OCI-LY3 (cell line): ENCODE results near the gene TVP23C.
"Not testable (repeated sequence)": the region's sequence is repeated elsewhere in the genome, so short reads cannot be mapped to it uniquely, and the experiment has no call there.

Source experiments
- H2AFZ ChIP-seq: fragments of 200-600, 300-600 bp; shearing (Covaris generic); 2 replicates; pipeline ENCODE4 v1.6.0; 2014; ENCODE audit warnings: antibody characterized with exemption, low read depth, low read length
- H3K27ac ChIP-seq: fragments of 200-600, 300-600 bp; sonication (generic); 2 replicates; pipeline ENCODE4 v1.5.1; 2014; ENCODE audit warnings: mild to moderate bottlenecking, low read length, moderate library complexity, mixed read lengths
- H3K27me3 ChIP-seq: fragments of 200-600, 300-600 bp; sonication (generic); 2 replicates; pipeline ENCODE4 v1.6.1; 2014; ENCODE audit warnings: low read depth, low read length, mixed read lengths
- H3K36me3 ChIP-seq: fragments of 200-600, 300-600 bp; sonication (generic); replicated peaks from 2 replicates; pipeline ENCODE3; 2014; ENCODE audit warnings: low read depth, low read length, mixed read lengths
- H3K4me1 ChIP-seq: fragments of 300-600, 200-600 bp; sonication (generic); 2 replicates; pipeline ENCODE4 v1.6.1; 2014; ENCODE audit warnings: low read length, mixed read lengths
- H3K4me2 ChIP-seq: fragments of 200-600, 300-600 bp; sonication (generic); 2 replicates; pipeline ENCODE4 v1.6.1; 2014; ENCODE audit warnings: low read length, mixed read lengths
- H3K4me3 ChIP-seq: fragments of 300-600, 200-600 bp; sonication (generic); 2 replicates; pipeline ENCODE4 v1.5.1; 2014; ENCODE audit warnings: antibody characterized with exemption, mild to moderate bottlenecking, low read length, moderate library complexity
- H3K79me2 ChIP-seq: fragments of 300-600, 200-600 bp; shearing (Covaris generic); 2 replicates; pipeline ENCODE4 v1.6.1; 2014; ENCODE audit warnings: mild to moderate bottlenecking, low read length, mixed read lengths
- H3K9ac ChIP-seq: fragments of 300-600, 200-600 bp; shearing (Covaris generic); 2 replicates; pipeline ENCODE4 v1.6.0; 2014; ENCODE audit warnings: mild to moderate bottlenecking, low read length, moderate library complexity
- H3K9me3 ChIP-seq: fragments of 200-600, 300-600 bp; shearing (Covaris generic); 2 replicates; pipeline ENCODE4 v1.6.1; 2014; ENCODE audit warnings: low read length, mixed read lengths; ENCODE audit not compliant: insufficient read depth
- H4K20me1 ChIP-seq: fragments of 200-600, 300-600 bp; sonication (generic); 2 replicates; pipeline ENCODE4 v1.6.1; 2016; ENCODE audit warnings: low read length, mixed read lengths; ENCODE audit not compliant: insufficient read depth
- EZH2phosphoT487 ChIP-seq: fragments of 200-600 bp; shearing (Covaris generic); IDR thresholded peaks from 2 replicates; pipeline ENCODE4 v1.6.1; 2018; ENCODE audit warnings: antibody characterized with exemption, mixed run types, low read depth
- TF ChIP-seq, protein P1 (sequence below): fragments of 200-600, 300-600 bp; sonication (generic); IDR thresholded peaks from 2 replicates; pipeline ENCODE4 v1.5.1; 2014; ENCODE audit warnings: antibody characterized with exemption, low read length, low read depth

The TVP23C gene

DNA sequence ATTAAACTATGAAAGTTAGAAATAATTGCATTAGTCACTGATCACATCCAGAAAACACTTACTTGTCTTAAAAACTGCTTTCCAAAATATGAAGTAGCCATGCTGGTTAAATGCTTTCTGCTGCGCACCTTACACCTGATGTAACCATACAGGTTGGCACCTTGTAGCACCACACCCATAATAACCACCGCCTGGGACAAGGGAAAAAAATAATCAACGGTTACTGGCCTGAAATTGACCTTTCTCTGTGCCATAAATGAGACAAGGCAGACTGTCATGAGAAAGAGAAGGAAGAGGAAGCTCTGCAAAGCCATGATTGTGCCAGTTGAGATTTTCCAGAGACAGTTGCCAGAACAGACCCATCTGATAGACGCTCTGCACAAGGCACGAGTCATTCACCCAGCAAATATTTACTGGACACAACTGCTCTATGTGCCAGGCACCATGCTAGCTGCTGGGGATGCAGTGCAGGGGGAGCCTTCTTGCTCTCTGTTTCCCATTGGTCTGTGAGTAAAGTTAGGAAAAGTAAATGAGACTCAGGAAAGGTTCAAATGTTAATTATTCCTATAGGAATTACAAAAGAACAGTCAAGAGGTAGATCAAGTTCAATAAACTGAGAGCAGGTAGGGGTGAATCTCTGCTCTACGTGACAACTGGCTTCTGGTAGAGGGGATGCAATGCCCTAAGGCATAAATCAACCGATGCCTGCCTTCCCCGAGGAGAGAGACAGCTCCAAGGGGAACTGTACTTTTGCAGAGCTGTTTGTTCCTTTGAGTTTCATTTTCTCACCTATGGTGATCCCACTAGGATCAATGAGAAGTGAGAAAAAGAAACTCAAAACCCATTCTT lies 22.7 kb downstream of the TVP23C start:
- H3K36me3 ChIP-seq, result not testable (repeated sequence)

DNA sequence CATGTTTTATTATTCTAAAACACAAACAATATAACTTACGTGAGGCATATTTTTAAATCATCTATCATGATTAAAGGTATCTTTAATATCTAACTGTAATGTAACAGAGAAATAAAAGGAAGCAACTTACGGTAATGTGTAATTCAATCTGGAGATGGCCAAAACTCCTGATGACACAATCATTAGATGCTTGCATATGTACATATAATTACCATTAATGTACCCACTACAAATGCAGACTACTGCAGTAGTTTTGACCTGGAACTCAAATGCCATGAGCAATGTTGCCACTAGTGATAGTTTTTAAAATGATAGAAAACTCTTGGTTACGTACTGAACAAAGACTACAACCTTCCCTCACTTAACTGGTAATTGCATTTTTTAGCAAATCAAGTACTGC lies 30.2 kb downstream of the TVP23C start:
- not testable (repeated sequence) for H3K9ac ChIP-seq, H2AFZ ChIP-seq, H4K20me1 ChIP-seq, H3K4me3 ChIP-seq, H3K4me1 ChIP-seq, H3K27me3 ChIP-seq, H3K79me2 ChIP-seq, H3K9me3 ChIP-seq, H3K4me2 ChIP-seq, H3K27ac ChIP-seq, H3K36me3 ChIP-seq

More for the DNA sequence above, 22.7 kb downstream of the TVP23C start:
- H3K4me2 ChIP-seq, H4K20me1 ChIP-seq, H3K9ac ChIP-seq, H3K27ac ChIP-seq, H3K27me3 ChIP-seq, H3K4me3 ChIP-seq, H3K9me3 ChIP-seq, H2AFZ ChIP-seq, H3K79me2 ChIP-seq, H3K4me1 ChIP-seq: not testable (repeated sequence)

DNA sequence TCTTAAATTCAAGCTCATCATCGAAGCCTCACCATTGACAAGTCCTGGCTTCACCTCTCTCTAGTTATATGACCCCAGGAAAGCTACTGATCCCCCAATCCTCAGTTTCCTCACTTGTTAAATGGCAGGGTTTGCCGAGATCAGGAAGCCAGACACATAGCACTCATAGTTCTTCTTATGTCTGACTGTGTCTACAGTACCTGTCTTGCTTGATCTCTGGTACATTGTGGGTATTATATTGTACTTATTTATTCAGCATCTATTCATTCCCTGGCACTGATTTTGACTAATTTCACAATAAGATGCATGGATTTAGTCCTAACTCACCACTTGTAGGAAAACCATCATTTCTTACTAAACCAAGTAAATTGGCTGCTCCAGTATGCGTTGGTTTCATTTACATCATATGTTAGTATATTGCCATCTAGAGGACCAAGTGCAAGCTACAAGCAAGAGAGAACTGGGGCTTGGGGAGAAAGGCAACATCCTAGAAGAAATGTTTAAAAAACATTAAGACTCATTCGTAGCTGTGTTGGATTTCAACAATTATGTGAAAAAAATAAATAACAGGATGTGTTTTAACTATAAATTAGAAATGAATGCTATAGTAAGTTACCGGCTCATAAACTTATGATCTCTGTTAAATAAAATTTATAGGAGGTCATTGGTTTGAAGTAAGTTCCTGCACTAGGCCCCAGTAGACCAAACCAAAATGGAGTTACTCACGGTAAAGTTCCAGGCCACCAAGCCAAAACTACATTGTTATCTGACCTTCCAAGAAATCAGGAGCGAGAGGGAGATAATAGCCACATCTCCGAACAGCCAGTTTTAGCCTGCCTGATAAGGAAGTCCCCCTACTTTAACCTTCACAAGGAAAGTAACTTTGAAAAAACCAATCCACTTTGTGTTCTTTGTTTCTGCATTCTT lies 36.7 kb downstream of the TVP23C start:
- not testable (repeated sequence) for H3K36me3 ChIP-seq, H3K27me3 ChIP-seq, H2AFZ ChIP-seq, H3K27ac ChIP-seq, H3K9me3 ChIP-seq, H3K4me1 ChIP-seq, H3K79me2 ChIP-seq, H3K4me3 ChIP-seq, H3K4me2 ChIP-seq, H3K9ac ChIP-seq, H4K20me1 ChIP-seq
- TF ChIP-seq, protein P1, sequence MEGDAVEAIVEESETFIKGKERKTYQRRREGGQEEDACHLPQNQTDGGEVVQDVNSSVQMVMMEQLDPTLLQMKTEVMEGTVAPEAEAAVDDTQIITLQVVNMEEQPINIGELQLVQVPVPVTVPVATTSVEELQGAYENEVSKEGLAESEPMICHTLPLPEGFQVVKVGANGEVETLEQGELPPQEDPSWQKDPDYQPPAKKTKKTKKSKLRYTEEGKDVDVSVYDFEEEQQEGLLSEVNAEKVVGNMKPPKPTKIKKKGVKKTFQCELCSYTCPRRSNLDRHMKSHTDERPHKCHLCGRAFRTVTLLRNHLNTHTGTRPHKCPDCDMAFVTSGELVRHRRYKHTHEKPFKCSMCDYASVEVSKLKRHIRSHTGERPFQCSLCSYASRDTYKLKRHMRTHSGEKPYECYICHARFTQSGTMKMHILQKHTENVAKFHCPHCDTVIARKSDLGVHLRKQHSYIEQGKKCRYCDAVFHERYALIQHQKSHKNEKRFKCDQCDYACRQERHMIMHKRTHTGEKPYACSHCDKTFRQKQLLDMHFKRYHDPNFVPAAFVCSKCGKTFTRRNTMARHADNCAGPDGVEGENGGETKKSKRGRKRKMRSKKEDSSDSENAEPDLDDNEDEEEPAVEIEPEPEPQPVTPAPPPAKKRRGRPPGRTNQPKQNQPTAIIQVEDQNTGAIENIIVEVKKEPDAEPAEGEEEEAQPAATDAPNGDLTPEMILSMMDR, result peak; percentile 30

DNA sequence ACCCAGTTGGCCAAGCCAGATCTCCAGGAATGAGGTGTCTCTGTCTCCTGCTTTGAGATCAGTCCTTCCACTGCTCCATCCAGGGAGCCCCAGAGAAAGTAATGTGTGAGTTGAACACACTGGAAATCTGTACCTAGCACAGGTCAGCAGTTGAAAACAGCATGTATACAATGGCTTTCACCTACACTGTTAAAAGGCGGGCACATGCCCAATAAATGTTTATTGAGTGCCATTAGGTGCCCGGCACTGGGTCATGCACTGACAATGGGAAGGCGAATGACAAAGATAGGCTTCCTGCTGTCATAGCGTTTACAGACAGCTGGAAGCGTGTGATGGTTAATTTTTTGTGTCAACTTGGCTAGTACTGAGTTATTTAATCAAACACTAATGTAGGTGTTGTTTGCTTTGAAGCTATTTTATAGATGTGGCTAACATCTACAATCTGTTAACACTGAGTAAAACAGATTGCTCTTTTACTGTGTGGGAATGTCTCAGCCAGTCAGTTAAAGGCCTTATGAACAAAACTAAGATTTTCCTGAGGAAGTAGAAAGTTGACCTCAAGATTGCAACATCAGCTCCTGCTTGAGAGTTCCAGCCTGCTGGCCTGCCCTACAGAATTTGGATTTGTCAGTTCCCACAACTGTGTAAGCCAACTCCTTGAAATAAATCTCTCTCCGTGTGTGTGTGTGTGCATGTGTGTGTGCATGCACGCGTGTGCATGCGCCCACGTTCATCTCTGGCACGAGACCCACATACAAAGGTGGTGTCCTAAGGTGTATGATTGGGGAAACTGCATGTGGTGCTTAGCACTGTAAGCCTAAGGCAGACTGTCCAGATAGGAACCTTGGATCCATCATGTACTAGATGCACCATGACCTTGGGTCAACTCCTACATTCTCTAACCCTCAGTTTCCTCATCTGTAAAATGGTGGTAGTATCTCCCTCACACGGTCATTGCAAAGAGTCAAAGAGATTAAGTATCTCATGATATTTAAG lies 38.0 kb downstream of the TVP23C start:
- H4K20me1 ChIP-seq, H2AFZ ChIP-seq, H3K9me3 ChIP-seq, H3K79me2 ChIP-seq, H3K27me3 ChIP-seq, H3K27ac ChIP-seq, H3K36me3 ChIP-seq, H3K4me2 ChIP-seq, H3K9ac ChIP-seq, H3K4me1 ChIP-seq, H3K4me3 ChIP-seq: not testable (repeated sequence)

DNA sequence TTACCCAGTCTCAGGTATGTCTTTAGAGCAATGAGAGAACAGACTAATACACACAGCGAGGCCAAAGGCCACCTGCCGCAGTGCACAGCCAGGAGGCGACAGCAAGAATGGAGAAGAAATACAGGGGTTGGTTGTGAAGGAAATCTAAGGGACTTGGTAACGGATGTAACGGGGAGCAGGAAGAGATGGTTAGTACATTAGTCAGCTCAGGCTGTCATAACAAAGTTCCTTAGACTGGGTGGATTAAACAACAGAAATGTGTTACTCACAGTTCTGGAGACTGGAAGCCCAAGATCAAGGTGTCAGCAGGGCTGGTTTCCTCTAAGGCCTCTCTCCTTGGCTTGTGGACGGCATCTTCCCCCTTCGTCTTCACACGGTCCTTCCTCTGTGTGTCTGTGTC lies 47.1 kb downstream of the TVP23C start:
- H3K36me3 ChIP-seq, result no peaks in the 10 kb centered on the region

More for the DNA sequence above, 47.1 kb downstream of the TVP23C start:
- Histone ChIP-seq H3K27ac (no peak overlapping the region), H3K9ac (no peak overlapping the region), H4K20me1 (no peaks in the 10 kb centered on the region), H3K9me3 (no peaks in the 10 kb centered on the region), H3K4me2 (no peak overlapping the region), H3K79me2 (no peaks in the 10 kb centered on the region), H3K27me3 (no peaks in the 10 kb centered on the region), H3K4me1 (peaks cover 2% of the 10 kb centered on the region), H3K4me3 (no peak overlapping the region), H2AFZ (no peak overlapping the region)
- TF ChIP-seq, protein P1, result no peak
- no peak for TF ChIP-seq EZH2phosphoT487
